ENCODE data around the gene IL1RAPL1.

DNA sequence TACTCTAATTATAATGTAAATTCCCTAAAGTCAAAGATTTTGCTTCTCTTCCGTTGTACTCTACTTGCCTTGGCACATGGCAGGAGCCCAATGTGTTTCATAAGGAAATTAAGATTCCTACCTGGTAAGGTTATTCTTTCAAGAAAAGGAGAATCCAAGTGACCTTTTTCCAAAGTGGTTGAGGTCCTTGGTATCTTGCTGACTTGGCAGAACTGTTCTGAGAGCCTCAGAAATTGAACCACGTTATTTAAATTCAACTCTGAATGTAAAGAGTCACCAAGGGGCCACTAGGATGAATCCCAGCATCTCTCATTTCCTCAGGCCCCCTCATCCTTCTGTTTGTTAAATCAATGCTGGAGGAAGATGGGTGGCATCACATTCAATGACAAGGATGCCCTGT lies 1209.9 kb downstream of the IL1RAPL1 start:
- TF ChIP-seq CTCF (conservative IDR thresholded peaks at IDR 0.05; ENCODE audit: low read depth in 2 of 2) (no peak), POLR2AphosphoS5 (IDR thresholded peaks at IDR 0.05; ENCODE audit: low read depth) (no peak), EZH2 (IDR thresholded peaks at IDR 0.05; ENCODE audit: low read depth, unreplicated experiment) (no peak), JUNB (IDR thresholded peaks at IDR 0.05; ENCODE audit: unreplicated experiment) (no peak), STAT1 (IDR thresholded peaks at IDR 0.05; ENCODE audit: unreplicated experiment) (no peak), CREB1 (CRISPR knock-in tag; IDR thresholded peaks at IDR 0.05; ENCODE audit: low read depth) (no peak), ZNF331 (CRISPR knock-in tag; IDR thresholded peaks at IDR 0.05; ENCODE audit: low read depth) (no peak), EZH2phosphoT487 (IDR thresholded peaks at IDR 0.05; ENCODE audit: unreplicated experiment) (no peak), ZNF114 (CRISPR knock-in tag; IDR thresholded peaks at IDR 0.05) (no peak)
- TF ChIP-seq, protein P1, sequence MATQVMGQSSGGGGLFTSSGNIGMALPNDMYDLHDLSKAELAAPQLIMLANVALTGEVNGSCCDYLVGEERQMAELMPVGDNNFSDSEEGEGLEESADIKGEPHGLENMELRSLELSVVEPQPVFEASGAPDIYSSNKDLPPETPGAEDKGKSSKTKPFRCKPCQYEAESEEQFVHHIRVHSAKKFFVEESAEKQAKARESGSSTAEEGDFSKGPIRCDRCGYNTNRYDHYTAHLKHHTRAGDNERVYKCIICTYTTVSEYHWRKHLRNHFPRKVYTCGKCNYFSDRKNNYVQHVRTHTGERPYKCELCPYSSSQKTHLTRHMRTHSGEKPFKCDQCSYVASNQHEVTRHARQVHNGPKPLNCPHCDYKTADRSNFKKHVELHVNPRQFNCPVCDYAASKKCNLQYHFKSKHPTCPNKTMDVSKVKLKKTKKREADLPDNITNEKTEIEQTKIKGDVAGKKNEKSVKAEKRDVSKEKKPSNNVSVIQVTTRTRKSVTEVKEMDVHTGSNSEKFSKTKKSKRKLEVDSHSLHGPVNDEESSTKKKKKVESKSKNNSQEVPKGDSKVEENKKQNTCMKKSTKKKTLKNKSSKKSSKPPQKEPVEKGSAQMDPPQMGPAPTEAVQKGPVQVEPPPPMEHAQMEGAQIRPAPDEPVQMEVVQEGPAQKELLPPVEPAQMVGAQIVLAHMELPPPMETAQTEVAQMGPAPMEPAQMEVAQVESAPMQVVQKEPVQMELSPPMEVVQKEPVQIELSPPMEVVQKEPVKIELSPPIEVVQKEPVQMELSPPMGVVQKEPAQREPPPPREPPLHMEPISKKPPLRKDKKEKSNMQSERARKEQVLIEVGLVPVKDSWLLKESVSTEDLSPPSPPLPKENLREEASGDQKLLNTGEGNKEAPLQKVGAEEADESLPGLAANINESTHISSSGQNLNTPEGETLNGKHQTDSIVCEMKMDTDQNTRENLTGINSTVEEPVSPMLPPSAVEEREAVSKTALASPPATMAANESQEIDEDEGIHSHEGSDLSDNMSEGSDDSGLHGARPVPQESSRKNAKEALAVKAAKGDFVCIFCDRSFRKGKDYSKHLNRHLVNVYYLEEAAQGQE (IDR thresholded peaks at IDR 0.05; ENCODE audit: unreplicated experiment) = no peak
- TF ChIP-seq, protein P2, sequence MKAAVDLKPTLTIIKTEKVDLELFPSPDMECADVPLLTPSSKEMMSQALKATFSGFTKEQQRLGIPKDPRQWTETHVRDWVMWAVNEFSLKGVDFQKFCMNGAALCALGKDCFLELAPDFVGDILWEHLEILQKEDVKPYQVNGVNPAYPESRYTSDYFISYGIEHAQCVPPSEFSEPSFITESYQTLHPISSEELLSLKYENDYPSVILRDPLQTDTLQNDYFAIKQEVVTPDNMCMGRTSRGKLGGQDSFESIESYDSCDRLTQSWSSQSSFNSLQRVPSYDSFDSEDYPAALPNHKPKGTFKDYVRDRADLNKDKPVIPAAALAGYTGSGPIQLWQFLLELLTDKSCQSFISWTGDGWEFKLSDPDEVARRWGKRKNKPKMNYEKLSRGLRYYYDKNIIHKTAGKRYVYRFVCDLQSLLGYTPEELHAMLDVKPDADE (IDR thresholded peaks at IDR 0.05) = no peak

Data from GM23338 (cell line).